ENCODE measurements around the gene KIZ.
"Not testable (repeated sequence)": the region's sequence is repeated elsewhere in the genome, so short reads cannot be mapped to it uniquely, and the experiment has no call there.

Gene KIZ

DNA sequence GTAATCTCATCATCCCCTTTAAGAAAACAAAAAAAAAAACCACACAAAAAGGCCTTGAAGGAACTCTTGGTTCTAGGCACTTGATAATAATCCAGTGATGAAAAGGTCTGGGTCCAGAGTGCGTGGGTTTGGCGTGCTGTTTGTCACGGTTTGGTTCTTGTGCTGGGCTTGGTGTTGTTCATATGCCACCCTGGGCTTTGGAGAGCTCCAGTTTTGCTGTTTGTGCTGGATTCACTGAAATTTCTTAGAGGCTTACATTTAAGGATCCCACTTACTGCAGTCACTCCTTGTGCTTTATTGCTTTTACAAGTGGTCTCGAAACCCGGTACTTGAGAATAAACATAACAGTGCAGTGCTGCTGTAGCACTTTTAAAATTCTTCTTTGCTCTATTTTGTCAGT lies 108.4 kb downstream of the KIZ start:
- no peak for FAIRE-seq

GRCh38 chr20:21234806-21235483 lies 109.1 kb downstream of the KIZ start:
- no peak for FAIRE-seq

DNA sequence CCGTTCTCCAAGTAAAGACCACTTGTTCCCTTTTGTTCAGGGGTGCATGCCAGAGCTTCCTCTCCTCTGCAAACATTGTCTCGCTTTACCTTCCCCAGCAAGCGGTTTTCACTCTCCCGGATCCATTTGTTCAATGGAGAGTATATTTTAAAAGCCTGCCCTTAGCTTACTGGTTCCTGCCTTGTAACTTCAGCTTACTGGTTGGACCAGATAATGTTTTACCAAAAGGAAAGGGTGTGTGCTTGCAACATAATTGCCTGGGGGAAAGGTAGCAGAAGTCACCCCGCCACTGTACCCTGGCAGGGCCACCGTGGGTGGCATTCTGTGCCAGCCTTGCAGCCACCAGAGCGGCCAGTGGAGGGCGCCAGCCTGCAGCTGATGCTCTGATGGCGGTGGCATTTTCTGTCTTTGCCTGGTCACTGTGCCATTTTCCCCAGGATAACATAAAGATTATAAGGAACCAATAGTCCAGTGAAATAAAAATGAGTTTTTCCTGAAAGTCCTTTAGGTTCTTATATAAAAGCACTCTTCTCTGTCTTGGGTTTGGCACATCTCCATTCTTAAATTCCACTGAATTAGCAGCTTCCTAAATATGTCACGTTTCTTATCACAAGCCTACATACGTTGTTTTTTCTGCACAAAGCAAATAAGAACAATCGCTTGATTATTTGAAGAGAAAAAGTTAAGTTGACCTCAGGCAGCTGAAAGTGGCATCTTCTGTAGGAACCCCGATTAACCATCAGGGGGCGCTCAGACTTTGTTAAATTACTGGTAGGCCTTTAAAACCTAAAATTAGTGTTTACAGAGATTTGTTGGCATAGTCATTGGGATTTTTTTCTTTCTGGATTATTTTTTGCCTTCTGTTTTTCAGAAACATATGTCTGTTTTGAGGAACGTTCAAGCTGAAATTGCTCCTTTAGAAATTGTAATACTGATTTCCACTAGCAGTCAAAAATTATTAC lies 109.9 kb downstream of the KIZ start:
- FAIRE-seq = peak; percentile 95

DNA sequence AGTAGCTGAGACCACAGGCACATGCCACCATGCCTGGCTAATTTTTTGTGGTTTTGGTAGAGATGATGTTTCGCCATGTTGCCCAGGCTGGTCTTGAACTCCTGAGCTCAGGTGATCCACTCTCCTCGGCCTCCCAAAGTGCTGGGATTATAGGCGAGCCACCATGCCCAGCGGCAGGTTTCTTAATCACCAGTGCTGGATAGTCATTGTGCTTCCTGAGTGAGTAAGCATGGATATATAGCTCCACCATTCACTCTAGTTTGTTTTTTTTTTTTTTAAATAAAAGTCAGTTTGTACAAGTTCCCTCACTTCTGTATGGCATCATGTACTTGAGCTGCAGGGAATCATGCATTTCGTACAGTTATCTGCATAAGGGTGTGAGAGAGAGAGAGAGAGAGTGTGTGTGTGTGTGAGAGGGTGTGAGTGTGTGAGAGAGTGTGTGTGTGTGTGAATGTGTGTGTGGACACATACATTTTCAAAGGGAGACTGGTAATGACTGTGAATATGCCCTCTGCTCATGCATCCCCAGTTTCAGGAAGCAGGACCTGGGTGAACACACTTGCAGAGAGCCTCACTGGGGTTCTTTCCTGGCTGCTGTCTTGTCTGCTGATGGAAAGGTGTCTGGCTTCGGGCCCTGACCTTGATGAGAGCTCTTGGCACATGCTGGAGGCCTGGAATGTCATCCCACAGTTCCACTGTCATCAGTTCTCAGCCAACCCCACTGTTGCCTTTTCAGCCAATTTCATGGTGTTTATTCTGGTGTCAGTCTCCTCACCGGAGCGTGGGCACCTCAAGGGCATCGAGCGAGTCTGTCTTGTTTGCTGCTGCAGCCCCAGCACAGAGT lies 112.3 kb downstream of the KIZ start:
- FAIRE-seq = no peak

- FAIRE-seq = no peak
These were observed 113.1 kb downstream of the KIZ start for GRCh38 chr20:21238818-21239536.

GRCh38 chr20:21240394-21240793 lies 114.5 kb downstream of the KIZ start:
- no peak for FAIRE-seq

DNA sequence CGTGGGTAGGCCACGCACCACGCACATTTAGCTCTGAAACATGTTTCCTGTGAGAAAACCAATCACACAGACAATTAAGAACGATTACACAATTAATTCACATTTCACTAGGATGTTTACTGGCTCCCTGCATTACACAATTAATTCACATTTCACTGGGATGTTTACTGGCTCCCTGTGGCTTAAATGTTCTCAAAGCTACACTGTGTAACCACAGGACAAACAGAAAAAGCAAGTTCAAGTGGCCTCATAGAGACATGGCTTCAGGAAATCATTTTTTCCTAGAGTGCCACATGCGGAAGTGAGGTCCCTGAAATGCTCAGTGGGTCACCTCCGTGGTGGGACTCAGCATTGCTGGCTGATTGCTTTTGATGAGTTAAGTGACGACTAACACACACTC lies 115.5 kb downstream of the KIZ start:
- FAIRE-seq = no peak

- FAIRE-seq = no peak
These were observed 117.9 kb downstream of the KIZ start for GRCh38 chr20:21243811-21244210.

DNA sequence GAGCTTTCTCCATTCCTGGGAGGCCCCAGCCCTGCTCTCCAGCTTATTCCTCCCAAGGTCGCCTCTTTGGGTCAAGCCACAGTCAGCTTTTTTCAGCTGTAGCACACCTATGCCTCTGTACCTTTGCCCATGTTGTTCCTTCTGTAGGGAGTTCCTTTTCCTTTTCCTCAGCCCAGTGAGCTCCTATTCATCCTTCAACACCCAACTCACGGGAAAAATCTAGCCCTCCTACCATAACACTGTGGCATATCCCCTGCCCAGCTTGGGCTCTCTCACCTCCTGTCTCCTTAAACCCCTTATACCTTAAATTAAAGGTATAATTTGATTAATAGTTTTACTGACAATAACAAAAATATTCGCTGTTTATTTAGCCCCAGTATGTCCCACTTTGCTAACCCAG lies 118.9 kb downstream of the KIZ start:
- no peak for FAIRE-seq

- no peak for FAIRE-seq
These were observed 120.3 kb downstream of the KIZ start for GRCh38 chr20:21246161-21246560.

DNA sequence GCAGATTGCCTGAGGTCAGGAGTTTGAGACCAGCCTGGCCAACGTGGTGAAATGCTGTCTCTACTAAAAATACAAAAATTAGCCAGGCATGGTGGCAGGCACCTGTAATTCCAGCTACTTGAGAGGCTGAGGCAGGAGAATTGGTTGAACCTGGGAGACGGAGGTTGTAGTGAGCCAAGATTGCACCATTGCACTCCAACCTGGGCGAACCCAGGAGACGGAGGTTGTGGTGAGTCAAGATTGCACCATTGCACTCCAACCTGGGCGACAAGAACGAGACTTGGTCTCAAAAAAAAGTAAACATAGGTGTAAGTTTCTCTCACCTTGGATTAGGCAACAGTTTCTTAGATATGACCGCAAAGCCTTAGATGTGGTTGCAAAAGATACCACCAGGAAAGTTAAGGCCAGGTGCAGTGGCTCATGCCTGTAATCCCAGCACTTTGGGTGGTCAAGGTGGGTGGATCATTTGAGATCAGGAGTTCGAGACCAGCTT lies 121.8 kb downstream of the KIZ start:
- FAIRE-seq = not testable (repeated sequence)

GRCh38 chr20:21251278-21251677 lies 125.4 kb downstream of the KIZ start:
- FAIRE-seq = no peak

DNA sequence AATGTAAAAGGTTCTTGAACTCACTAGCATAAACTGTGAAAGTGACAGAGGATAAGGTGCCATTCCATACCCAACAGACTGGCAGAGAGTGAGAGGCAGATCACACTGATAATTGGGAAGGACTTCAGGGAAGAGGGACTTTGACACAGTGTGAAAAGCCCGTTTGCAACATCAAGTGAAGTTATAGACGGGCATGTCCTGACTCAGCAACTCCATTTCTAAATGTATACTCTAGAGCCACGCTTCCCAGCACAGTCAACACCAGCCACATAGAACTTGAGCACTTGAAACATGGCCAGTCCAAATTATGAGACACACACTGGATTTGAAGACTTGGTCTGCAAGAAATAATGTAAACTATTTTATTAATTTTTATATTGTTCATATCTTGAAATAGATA lies 131.3 kb downstream of the KIZ start:
- no peak for FAIRE-seq

DNA sequence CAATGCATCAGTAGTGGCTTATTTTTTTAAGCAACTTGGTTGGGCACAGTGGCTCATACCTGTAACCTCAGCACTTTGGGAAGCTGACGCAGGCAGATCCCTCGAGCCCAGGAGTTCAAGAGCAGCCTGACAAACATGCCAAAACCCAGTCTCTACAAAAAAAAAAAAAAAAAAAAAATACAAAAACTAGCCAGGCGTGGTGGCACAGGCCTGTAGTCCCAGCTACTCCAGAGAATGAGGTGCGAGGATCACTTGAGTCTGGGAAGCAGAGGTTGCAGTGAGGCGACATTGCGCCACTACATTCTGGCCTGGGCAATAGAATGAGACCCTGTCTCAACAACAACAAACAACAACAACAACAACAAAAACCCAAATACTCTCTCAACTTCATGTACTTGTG lies 132.5 kb downstream of the KIZ start:
- no peak for FAIRE-seq

DNA sequence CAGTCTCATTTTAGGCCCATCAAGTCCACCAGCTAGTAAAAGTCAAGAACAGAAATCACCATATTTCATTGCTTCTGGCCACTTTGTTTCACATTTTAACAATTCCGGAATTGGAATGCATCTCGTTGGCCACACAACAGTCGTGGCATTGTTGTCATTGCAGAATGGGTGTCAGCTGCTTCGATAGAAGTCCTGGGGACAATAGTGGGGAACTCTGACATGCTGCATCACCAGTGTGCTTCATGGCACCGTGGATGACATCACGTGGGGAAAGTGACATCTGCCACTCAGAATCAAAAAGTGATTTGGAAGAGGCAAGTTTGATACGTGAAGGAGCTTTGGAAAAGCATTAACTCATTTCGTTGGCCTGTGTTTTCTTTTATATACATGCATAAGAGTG lies 133.5 kb downstream of the KIZ start:
- FAIRE-seq = no peak

- FAIRE-seq = no peak
These were observed 136.9 kb downstream of the KIZ start for GRCh38 chr20:21262812-21263211.

- no peak for FAIRE-seq
These were observed 139.6 kb downstream of the KIZ start for GRCh38 chr20:21265261-21266190.

DNA sequence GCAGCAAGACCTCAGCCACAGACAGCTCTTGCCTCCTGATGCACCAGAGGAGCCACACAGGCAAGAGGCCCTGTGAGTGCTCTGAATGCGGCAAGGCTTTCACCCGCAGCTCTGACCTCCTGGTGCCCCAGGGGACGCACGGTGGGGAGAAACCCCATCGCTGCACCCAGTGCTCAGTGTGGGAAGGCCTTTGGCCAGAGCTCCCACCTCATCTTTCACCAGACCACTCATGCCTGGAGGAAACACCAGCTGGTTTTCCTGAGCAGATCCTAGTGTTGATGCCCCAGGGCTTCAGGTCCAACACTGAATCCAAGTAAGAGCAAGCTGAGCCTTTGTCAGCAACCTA lies 140.3 kb downstream of the KIZ start:
- no peak for FAIRE-seq

- FAIRE-seq = no peak
These were observed 143.9 kb downstream of the KIZ start for GRCh38 chr20:21269772-21270171.

- FAIRE-seq = no peak
These were observed 144.9 kb downstream of the KIZ start for GRCh38 chr20:21270806-21271205.

DNA sequence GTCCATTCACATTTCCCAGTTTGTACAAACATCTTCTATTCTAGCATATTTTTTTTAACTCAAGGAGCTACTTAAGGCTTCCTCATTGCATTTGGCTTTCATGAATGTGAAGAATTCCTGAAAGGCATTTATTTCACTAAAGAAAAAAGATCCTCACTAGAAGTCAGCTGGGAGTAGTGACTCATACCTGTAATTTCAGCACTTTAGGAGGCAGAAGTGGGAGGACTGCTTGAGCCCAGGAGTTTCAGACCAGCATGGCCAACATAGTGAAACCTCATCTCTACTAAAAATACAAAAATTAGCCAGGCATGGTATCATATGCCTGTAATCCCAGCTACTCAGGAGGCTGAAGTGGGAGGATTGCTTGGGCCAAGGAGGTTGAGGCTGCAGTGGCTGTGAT lies 146.4 kb downstream of the KIZ start:
- FAIRE-seq = no peak

All from G401.6 (cell line).